ENCODE data around the gene CTSS. TPM values are rescaled to one million over a fixed set of nuclear protein-coding genes. Genes with fewer than 3 reads are reported as not detected.
"Not testable (repeated sequence)": the region's sequence is repeated elsewhere in the genome, so short reads cannot be mapped to it uniquely, and the experiment has no call there.

The CTSS gene
- total RNA-seq, 2 experiments from 2014 or later = 83.1 to 83.5 TPM

- no peaks in the 10 kb centered on the region for H3K27me3 ChIP-seq (ENCODE audit: control insufficient read depth in 1 of 2, insufficient read depth in 2 of 2, low read length in 2 of 2)
- H3K36me3 ChIP-seq (ENCODE audit: insufficient read depth, low read length) = peaks cover 22% of the 10 kb centered on the region
- peaks cover 55% of the 10 kb centered on the region for H3K36me3 Mint-ChIP-seq (ENCODE audit: low read depth)
- H3K9me3 ChIP-seq (ENCODE audit: control insufficient read depth in 1 of 2, insufficient read depth in 1 of 2, low read length in 2 of 2) = no peaks in the 10 kb centered on the region
- DNase-seq (no peak), ATAC-seq (ENCODE audit: poor library complexity) (no peak)
- ChIA-PET CTCF (no interaction called here), POLR2A (no interaction called here)
- H3K27ac ChIP-seq (ENCODE audit: low read depth in 1 of 2, low read length in 2 of 2) = no peak overlapping the region
- intact Hi-C loops (cut with DNase I, micrococcal nuclease) = no loop called here
- no peaks in the 10 kb centered on the region for H3K27me3 Mint-ChIP-seq
- H3K9me3 Mint-ChIP-seq = no peaks in the 10 kb centered on the region
- H3K27ac Mint-ChIP-seq = no peak overlapping the region
- TF ChIP-seq, protein P1, sequence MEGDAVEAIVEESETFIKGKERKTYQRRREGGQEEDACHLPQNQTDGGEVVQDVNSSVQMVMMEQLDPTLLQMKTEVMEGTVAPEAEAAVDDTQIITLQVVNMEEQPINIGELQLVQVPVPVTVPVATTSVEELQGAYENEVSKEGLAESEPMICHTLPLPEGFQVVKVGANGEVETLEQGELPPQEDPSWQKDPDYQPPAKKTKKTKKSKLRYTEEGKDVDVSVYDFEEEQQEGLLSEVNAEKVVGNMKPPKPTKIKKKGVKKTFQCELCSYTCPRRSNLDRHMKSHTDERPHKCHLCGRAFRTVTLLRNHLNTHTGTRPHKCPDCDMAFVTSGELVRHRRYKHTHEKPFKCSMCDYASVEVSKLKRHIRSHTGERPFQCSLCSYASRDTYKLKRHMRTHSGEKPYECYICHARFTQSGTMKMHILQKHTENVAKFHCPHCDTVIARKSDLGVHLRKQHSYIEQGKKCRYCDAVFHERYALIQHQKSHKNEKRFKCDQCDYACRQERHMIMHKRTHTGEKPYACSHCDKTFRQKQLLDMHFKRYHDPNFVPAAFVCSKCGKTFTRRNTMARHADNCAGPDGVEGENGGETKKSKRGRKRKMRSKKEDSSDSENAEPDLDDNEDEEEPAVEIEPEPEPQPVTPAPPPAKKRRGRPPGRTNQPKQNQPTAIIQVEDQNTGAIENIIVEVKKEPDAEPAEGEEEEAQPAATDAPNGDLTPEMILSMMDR (IDR thresholded peaks at IDR 0.05) = no peak
- H3K4me3 Mint-ChIP-seq = no peak overlapping the region
- no peaks in the 10 kb centered on the region for H3K4me1 Mint-ChIP-seq (ENCODE audit: low read depth)
- H3K4me3 ChIP-seq (ENCODE audit: low read length) = no peak overlapping the region
- H3K4me1 ChIP-seq (ENCODE audit: insufficient read depth, low read length) = no peaks in the 10 kb centered on the region
Observed at GRCh38 chr1:150799089-150799488, 33.5 kb upstream of the CTSS start.

GRCh38 chr1:150798525-150798924 is 32.9 kb upstream of the CTSS start:
- no peaks in the 10 kb centered on the region for H3K4me1 ChIP-seq (ENCODE audit: insufficient read depth, low read length)
- H3K27ac Mint-ChIP-seq = no peak overlapping the region
- TF ChIP-seq, protein P1 (IDR thresholded peaks at IDR 0.05) = no peak
- H3K9me3 ChIP-seq (ENCODE audit: control insufficient read depth in 1 of 2, insufficient read depth in 1 of 2, low read length in 2 of 2) = no peaks in the 10 kb centered on the region
- ChIA-PET POLR2A (no interaction called here), CTCF (no interaction called here)
- H3K27ac ChIP-seq (ENCODE audit: low read depth in 1 of 2, low read length in 2 of 2) = no peak overlapping the region
- intact Hi-C loops (cut with DNase I, micrococcal nuclease) = no loop called here
- no peak overlapping the region for H3K4me3 Mint-ChIP-seq
- no peaks in the 10 kb centered on the region for H3K9me3 Mint-ChIP-seq
- H3K4me3 ChIP-seq (ENCODE audit: low read length) = no peak overlapping the region
- ATAC-seq (ENCODE audit: poor library complexity) (no peak), DNase-seq (no peak)
- no peaks in the 10 kb centered on the region for H3K4me1 Mint-ChIP-seq (ENCODE audit: low read depth)
- H3K27me3 Mint-ChIP-seq = no peaks in the 10 kb centered on the region
- H3K27me3 ChIP-seq (ENCODE audit: control insufficient read depth in 1 of 2, insufficient read depth in 2 of 2, low read length in 2 of 2) = no peaks in the 10 kb centered on the region
- peaks cover 49% of the 10 kb centered on the region for H3K36me3 Mint-ChIP-seq (ENCODE audit: low read depth)
- peaks cover 22% of the 10 kb centered on the region for H3K36me3 ChIP-seq (ENCODE audit: insufficient read depth, low read length)

GRCh38 chr1:150796374-150796773 is 30.8 kb upstream of the CTSS start:
- H3K9me3 Mint-ChIP-seq = no peaks in the 10 kb centered on the region
- H3K4me1 ChIP-seq (ENCODE audit: insufficient read depth, low read length) = no peaks in the 10 kb centered on the region
- DNase-seq (no peak), ATAC-seq (ENCODE audit: poor library complexity) (no peak)
- no peaks in the 10 kb centered on the region for H3K27me3 Mint-ChIP-seq
- ChIA-PET CTCF (no interaction called here), POLR2A (no interaction called here)
- no peaks in the 10 kb centered on the region for H3K9me3 ChIP-seq (ENCODE audit: control insufficient read depth in 1 of 2, insufficient read depth in 1 of 2, low read length in 2 of 2)
- intact Hi-C loops (cut with DNase I, micrococcal nuclease) = no loop called here
- H3K4me1 Mint-ChIP-seq (ENCODE audit: low read depth) = no peaks in the 10 kb centered on the region
- H3K36me3 Mint-ChIP-seq (ENCODE audit: low read depth) = peaks cover 41% of the 10 kb centered on the region
- TF ChIP-seq, protein P1 (IDR thresholded peaks at IDR 0.05) = no peak
- H3K27ac Mint-ChIP-seq = no peak overlapping the region
- H3K27me3 ChIP-seq (ENCODE audit: control insufficient read depth in 1 of 2, insufficient read depth in 2 of 2, low read length in 2 of 2) = no peaks in the 10 kb centered on the region
- H3K36me3 ChIP-seq (ENCODE audit: insufficient read depth, low read length) = peaks cover 22% of the 10 kb centered on the region
- H3K4me3 Mint-ChIP-seq = no peak overlapping the region
- no peak overlapping the region for H3K4me3 ChIP-seq (ENCODE audit: low read length)
- H3K27ac ChIP-seq (ENCODE audit: low read depth in 1 of 2, low read length in 2 of 2) = no peak overlapping the region

DNA sequence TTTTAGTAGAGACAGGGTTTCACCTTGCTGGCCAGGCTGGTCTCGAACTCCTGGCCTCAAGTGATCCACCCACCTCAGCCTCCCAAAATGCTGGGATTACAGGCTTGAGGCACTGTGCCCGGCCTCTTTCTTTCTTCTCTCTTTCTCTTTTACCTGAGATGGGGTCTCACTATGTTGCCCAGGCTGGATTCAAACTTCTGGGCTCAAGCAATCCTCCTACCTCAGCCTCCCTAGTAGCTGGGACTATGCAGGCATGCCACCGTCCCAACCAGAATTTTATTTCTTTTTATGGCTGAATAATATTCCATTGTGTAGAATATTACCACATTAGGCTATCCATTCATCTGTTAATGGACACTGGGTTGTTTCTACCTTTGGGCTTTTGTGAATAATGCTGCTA is 28.2 kb upstream of the CTSS start:
- H3K4me3 Mint-ChIP-seq; DNase-seq; H3K9me3 ChIP-seq (ENCODE audit: control insufficient read depth in 1 of 2, insufficient read depth in 1 of 2, low read length in 2 of 2); H3K4me1 ChIP-seq (ENCODE audit: insufficient read depth, low read length); H3K4me1 Mint-ChIP-seq (ENCODE audit: low read depth); H3K4me3 ChIP-seq (ENCODE audit: low read length); H3K27ac Mint-ChIP-seq; intact Hi-C loops (cut with DNase I, micrococcal nuclease); POLR2A ChIA-PET; H3K27me3 ChIP-seq (ENCODE audit: control insufficient read depth in 1 of 2, insufficient read depth in 2 of 2, low read length in 2 of 2); CTCF ChIA-PET; H3K9me3 Mint-ChIP-seq; H3K27ac ChIP-seq (ENCODE audit: low read depth in 1 of 2, low read length in 2 of 2); H3K27me3 Mint-ChIP-seq; ATAC-seq (ENCODE audit: poor library complexity): not testable (repeated sequence)
- H3K36me3 ChIP-seq (ENCODE audit: insufficient read depth, low read length) = peaks cover 15% of the 10 kb centered on the region
- peaks cover 27% of the 10 kb centered on the region for H3K36me3 Mint-ChIP-seq (ENCODE audit: low read depth)
